Measurements from ENCODE around the gene LRRC74B. TPM values are rescaled to one million over a fixed set of nuclear protein-coding genes. Genes with fewer than 3 reads are reported as not detected.
"Not testable (repeated sequence)": the region's sequence is repeated elsewhere in the genome, so short reads cannot be mapped to it uniquely, and the experiment has no call there.

LRRC74B gene
- total RNA-seq, 1 donor, result not detected

DNA sequence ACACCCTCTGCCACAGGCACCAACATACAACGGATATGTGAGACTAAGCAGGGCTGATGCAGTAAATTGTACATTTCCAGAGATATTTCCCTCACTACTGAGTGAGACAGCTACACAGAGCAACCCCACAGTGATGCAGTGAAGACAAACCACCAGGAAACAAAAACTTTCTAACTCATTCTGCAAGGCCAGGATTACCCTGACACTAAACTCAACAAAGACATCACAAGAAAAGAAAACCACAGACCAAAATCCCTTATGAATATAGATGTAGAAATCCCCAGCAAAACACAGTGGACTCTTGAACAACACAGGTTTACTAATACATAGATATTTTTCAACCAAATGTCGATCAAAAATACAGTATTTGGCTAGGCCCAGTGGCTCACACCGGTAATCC is 11.9 kb upstream of the LRRC74B start:
- no peak for DNase-seq (ENCODE audit: low read depth)
- no peak overlapping the region for H3K4me3 ChIP-seq (ENCODE audit: low read depth, low read length)
- TF ChIP-seq, protein P1, sequence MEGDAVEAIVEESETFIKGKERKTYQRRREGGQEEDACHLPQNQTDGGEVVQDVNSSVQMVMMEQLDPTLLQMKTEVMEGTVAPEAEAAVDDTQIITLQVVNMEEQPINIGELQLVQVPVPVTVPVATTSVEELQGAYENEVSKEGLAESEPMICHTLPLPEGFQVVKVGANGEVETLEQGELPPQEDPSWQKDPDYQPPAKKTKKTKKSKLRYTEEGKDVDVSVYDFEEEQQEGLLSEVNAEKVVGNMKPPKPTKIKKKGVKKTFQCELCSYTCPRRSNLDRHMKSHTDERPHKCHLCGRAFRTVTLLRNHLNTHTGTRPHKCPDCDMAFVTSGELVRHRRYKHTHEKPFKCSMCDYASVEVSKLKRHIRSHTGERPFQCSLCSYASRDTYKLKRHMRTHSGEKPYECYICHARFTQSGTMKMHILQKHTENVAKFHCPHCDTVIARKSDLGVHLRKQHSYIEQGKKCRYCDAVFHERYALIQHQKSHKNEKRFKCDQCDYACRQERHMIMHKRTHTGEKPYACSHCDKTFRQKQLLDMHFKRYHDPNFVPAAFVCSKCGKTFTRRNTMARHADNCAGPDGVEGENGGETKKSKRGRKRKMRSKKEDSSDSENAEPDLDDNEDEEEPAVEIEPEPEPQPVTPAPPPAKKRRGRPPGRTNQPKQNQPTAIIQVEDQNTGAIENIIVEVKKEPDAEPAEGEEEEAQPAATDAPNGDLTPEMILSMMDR (IDR thresholded peaks at IDR 0.05; ENCODE audit: insufficient read depth, low read depth, low read length), result no peak

DNA sequence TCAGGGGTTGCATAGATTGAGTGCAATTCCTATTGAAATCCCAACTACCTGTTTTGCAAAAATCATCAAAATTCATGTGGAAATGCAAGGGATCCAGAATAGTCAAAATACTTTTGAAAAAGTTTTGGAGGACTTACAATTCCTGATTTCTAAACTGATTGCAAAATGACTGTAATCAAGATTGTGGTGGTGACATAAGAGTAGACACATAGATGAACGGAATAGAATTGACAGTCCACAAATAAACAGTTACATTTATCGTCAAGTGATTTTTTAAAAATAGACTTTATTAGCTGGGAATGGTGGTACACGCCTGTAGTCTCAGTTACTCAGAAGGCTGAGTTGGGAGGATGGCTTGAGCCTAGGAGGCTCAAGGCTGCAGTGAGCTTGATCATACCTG is 10.8 kb upstream of the LRRC74B start:
- no peak overlapping the region for H3K4me3 ChIP-seq (ENCODE audit: low read depth, low read length)
- TF ChIP-seq, protein P1 (IDR thresholded peaks at IDR 0.05; ENCODE audit: insufficient read depth, low read depth, low read length), result no peak

DNA sequence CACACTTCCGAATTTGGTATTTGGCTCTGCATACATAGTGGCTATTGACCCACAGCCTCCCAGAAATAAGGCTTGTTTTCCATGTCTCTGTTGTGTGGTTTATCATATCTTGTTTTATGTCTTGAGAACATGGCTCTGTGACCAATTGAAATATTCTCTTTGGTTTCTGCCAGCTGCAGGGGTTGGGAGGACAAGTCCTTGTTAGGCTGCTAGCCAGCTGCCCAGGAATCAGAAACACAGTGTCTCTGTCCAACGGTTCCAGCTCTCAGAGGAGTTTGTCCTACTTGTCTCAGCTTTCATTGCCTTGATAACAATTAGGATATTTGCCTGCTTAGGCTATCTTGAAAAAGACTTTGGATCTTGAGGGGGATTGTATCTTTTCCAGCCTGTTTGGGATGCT is 7.3 kb upstream of the LRRC74B start:
- TF ChIP-seq, protein P1 (IDR thresholded peaks at IDR 0.05; ENCODE audit: insufficient read depth, low read depth, low read length), result no peak
- no peak overlapping the region for H3K4me3 ChIP-seq (ENCODE audit: low read depth, low read length)
- peak; percentile 81 for DNase-seq (ENCODE audit: low read depth)

More for the DNA sequence above, 10.8 kb upstream of the LRRC74B start:
- DNase-seq (ENCODE audit: low read depth), result no peak

DNA sequence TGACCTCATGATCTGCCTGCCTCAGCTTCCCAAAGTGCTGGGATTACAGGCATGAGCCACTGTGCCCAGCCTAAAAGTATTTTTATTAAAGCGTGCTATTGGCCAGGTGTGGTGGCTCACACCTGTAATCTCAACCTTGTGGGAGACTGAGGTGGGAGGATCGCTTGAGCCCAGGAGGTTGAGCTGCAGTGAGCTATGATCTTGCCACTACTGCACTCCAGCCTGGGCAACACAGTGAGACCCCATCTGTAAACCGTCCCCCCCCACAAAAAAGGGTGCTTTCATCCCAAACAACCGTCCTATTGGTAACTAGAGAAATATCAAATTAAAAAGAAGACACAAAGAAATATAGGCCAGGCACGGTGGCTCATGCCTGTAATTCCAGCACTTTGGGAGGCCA is 6.6 kb upstream of the LRRC74B start:
- H3K4me3 ChIP-seq (ENCODE audit: low read depth, low read length); DNase-seq (ENCODE audit: low read depth): not testable (repeated sequence)

DNA sequence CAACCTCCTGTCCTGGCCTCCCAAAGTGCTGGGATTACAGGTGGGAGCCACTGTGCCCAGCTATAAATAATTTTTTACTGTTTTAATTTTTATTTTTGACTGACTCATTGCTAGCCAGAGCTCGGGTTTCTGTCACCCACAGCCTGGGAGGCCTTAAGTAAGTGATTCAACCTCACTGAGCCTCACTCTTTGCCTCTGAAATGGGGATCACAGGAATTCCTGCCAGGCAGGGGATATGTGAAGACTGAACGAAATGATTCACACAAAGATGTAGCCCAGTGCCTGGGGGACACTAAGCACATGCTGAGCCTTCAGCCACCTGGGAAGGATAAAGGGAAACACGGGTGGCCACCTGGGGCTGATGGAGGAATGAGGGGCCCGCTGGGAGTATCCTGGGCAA is 3.8 kb upstream of the LRRC74B start:
- TF ChIP-seq, protein P1 (IDR thresholded peaks at IDR 0.05; ENCODE audit: insufficient read depth, low read depth, low read length), result no peak
- peak; percentile 19 for DNase-seq (ENCODE audit: low read depth)
- no peak overlapping the region for H3K4me3 ChIP-seq (ENCODE audit: low read depth, low read length)

DNA sequence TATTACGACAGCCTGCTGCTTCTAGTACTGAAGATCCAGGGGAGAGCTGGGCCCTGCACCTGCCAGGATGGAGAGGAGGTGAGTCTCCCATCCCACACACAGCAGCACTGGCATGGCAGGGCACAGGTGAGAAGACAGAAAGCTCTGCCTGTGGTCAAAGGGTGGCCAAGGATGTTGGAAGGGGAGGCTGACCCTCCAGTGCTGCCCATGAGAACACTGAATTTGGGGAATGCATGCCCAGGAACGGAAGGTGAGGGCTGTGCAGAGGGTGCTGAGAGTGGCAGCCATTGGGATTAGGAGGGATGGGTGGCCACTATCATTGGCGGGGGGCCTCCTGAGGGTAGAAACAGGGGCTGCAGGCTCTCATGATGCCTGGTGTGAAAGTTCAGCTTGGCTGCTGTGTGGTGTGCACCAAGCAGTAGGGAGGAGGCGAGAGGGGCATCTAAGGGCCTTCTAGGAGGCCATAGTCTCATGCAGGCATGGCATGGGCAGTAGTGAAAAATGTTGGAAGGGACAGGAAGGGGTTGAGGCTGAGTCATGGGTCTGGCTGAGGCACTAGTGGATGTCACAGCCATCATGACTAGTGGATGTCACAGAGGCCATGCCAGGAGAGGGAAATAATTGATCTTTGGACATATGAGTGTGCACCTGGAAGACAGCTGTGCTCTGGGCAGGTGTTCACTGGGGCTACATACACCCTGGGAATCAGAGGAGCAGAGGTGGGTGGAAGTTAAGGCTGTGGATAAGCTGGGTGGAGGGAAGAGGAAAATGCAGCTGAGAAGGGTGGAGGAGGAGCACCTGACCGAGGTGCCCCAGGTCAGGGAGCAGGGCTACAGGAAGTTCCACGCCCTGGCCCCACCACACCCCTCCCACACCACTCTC is 2.5 kb upstream of the LRRC74B start:
- TF ChIP-seq, protein P1 (IDR thresholded peaks at IDR 0.05; ENCODE audit: insufficient read depth, low read depth, low read length), result no peak
- no peak overlapping the region for H3K4me3 ChIP-seq (ENCODE audit: low read depth, low read length)
- no peak for DNase-seq (ENCODE audit: low read depth)

DNA sequence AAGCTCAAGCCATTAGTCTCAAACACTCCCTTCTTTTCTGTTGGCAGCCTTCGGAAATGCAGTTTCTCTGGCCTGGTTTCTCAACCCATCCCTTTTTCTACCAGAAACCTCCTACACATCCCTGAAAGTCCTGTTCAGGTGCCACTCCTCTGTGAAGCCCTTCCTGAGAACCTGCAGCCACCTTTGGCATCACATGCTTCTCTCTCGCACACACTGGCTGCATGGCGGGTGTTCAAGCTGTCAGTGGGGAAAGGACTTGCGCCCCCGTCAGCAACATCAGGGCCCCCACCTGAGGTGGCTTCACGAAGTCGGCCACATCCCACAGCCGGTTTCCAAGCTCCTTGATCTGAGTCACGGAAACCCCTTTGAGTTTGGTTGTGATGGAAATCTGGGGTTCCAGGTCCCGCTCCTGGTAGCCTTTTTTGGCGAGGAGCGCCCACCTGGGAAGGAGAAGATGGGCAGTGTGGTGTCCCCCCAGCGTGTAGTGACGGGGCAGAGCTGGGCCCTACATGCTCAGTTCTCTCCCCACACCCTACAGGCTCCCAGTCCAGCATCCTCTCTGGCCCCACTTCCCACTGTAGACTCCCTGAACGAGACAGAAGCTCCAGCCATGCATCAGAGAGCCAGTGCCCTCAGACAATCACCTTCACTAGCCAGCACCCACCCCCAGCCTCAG is 1.7 kb upstream of the LRRC74B start:
- TF ChIP-seq, protein P1 (IDR thresholded peaks at IDR 0.05; ENCODE audit: insufficient read depth, low read depth, low read length), result no peak
- no peak for DNase-seq (ENCODE audit: low read depth)
- H3K4me3 ChIP-seq (ENCODE audit: low read depth, low read length), result peak overlapping the region; percentile 38
